Stomach (tissue), 9 donors: ENCODE measurements around the gene COL8A2. TPM values are rescaled to one million over a fixed set of nuclear protein-coding genes. Genes with fewer than 3 reads are reported as not detected.
A peak's percentile ranks its signal among the peaks of the same experiment; 100 is the strongest.

ENCODE experiments used
- DNase-seq, 2 donors: peaks; one replicate each; pipeline versions ENCODE4 v3.0.0 to v3.0.0-alpha.2; 2013 to 2019
- H3K27ac ChIP-seq, 5 donors: fragments of 200-600 bp in 4 of 5; sonication (generic) in 4 of 5; one replicate each; pipeline ENCODE4 v1.5.1; 2013 to 2019; ENCODE audit warnings: mild to moderate bottlenecking in 1 of 5, moderate library complexity in 1 of 5
- H3K27me3 ChIP-seq, 3 donors: fragments of 200-600 bp; sonication (generic); one replicate each; pipeline ENCODE4 v1.5.1; 2017 to 2019; ENCODE audit warnings: mixed run types in 1 of 3
- H3K36me3 ChIP-seq, 4 donors: fragments of 200-600 bp; sonication (generic); 1 replicate in 3 of 4; 2 replicates in 1 of 4; pipeline ENCODE4 v1.5.1; 2016 to 2019
- H3K4me1 ChIP-seq, 4 donors: fragments of 200-600 bp; sonication (generic); one replicate each; pipeline ENCODE4 v1.5.1; 2016 to 2019
- H3K4me3 ChIP-seq, 4 donors: fragments of 200-600 bp; sonication (generic) in 3 of 4; one replicate each; pipeline ENCODE4 v1.5.1; 2016 to 2019; ENCODE audit warnings: mild to moderate bottlenecking in 1 of 4
- H3K9me3 ChIP-seq, 4 donors: fragments of 200-600 bp; sonication (generic); one replicate each; pipeline ENCODE4 v1.5.1; 2016 to 2019
- EP300 ChIP-seq: sonication (generic); formaldehyde crosslinking; IDR thresholded peaks from one replicate; pipeline ENCODE4 v1.6.1; 2017; ENCODE audit warnings: antibody characterized with exemption
- POLR2A ChIP-seq, 4 donors: fragments of 450-650 bp; IDR thresholded peaks; one replicate each; pipeline ENCODE4 v1.6.1; 2016; ENCODE audit warnings: antibody characterized with exemption in 4 of 4, control low read depth in 2 of 4, mild to moderate bottlenecking in 1 of 4, moderate library complexity in 1 of 4
- POLR2AphosphoS5 ChIP-seq, 3 donors: sonication (generic); formaldehyde crosslinking; IDR thresholded peaks; one replicate each; pipeline ENCODE4 v1.6.1; 2016; ENCODE audit warnings: antibody characterized with exemption in 3 of 3
- WGBS, 5 donors: extraction: QIAGEN DNeasy Blood & Tissue Kit in 3 of 5; methylation state at CpG; one replicate each; pipeline versions ENCODE4 v1.1.5 to v1.1.7; 2013 to 2018; 5-methylcytosine and 5-hydroxymethylcytosine counted together
- intact Hi-C: fragments of 100-400 bp; cut with DNase I; formaldehyde crosslinking; loops from one replicate; pipeline ENCODE4 v1.15.1; 2023; ENCODE audit warnings: low total_unique reads
- polyA plus RNA-seq, 3 donors: library from polyadenylated mRNA; stranded (reverse); fragments of 200-250 nt; gene quantifications; one replicate each; pipeline ENCODE4 v1.2.3, GENCODE V29; 2013
- total RNA-seq, 5 donors: library from RNA; depleted of rRNA; stranded (reverse); fragments of >200 nt; gene quantifications; one replicate each; pipeline versions ENCODE4 v1.1.0 to v1.2.3, GENCODE V29; 2014 to 2016
- TF ChIP-seq, protein P1 (sequence below), 7 experiments: fragments of 450-650 bp in 4 of 7; fragments of 200-600 bp in 3 of 7; sonication (generic) in 3 of 7; IDR thresholded peaks; one replicate each; pipeline ENCODE4 v1.5.1; 2016 to 2019; ENCODE audit warnings: antibody characterized with exemption in 7 of 7, control low read depth in 2 of 7, mild to moderate bottlenecking in 1 of 7
- donor health status: healthy with polysubstance abuse.
- donor health status: Bipolar disorder and iron deficiency.
- donor health status: healthy.

The COL8A2 gene
- total and polyA plus RNA-seq, 8 donors = 0.92 to 19.2 (median 4.3) TPM

DNA sequence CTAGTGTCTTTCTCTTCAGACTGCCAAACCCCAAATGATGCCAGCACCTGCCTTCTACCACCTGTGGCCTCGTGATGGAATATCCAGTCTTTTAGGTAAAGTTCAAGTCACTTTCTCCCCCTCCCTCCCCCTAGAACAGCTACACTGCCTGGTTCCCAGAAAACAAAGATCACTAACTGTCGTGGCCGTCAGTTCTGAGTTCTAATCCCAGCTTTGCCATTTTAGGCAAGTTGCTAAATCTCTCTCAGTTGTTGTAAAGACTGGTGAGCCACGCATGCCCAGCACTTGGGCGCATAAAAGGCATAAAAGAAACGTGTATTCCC is 24.9 kb upstream of the COL8A2 start:
- peak overlapping the region; percentile 90 to 98 (median 97) for H3K27ac ChIP-seq
- H3K27me3 ChIP-seq = no peaks in the 10 kb centered on the region
- no peaks in the 10 kb centered on the region for H3K9me3 ChIP-seq
- H3K36me3 ChIP-seq = peaks cover 0 to 8% (median 2%) of the 10 kb centered on the region in 4 donors
- H3K4me3 ChIP-seq = peak overlapping the region; percentile 2 to 65 (median 6)
- intact Hi-C loops = loop anchor here (5.0 kb wide), 1 partner anchor 37 kb away; no protein-coding TSS in a partner anchor
- 23 to 41% (median 34%) methylated on average over 6 of the region's 6 CpGs for WGBS, 5 donors
- no peak for TF ChIP-seq POLR2A (IDR thresholded peaks at IDR 0.05)
- TF ChIP-seq EP300 = no peak
- TF ChIP-seq, protein P1, sequence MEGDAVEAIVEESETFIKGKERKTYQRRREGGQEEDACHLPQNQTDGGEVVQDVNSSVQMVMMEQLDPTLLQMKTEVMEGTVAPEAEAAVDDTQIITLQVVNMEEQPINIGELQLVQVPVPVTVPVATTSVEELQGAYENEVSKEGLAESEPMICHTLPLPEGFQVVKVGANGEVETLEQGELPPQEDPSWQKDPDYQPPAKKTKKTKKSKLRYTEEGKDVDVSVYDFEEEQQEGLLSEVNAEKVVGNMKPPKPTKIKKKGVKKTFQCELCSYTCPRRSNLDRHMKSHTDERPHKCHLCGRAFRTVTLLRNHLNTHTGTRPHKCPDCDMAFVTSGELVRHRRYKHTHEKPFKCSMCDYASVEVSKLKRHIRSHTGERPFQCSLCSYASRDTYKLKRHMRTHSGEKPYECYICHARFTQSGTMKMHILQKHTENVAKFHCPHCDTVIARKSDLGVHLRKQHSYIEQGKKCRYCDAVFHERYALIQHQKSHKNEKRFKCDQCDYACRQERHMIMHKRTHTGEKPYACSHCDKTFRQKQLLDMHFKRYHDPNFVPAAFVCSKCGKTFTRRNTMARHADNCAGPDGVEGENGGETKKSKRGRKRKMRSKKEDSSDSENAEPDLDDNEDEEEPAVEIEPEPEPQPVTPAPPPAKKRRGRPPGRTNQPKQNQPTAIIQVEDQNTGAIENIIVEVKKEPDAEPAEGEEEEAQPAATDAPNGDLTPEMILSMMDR (IDR thresholded peaks at IDR 0.05) = no peak
- peaks cover 36 to 63% (median 47%) of the 10 kb centered on the region in 4 donors for H3K4me1 ChIP-seq
- DNase-seq = no peak

DNA sequence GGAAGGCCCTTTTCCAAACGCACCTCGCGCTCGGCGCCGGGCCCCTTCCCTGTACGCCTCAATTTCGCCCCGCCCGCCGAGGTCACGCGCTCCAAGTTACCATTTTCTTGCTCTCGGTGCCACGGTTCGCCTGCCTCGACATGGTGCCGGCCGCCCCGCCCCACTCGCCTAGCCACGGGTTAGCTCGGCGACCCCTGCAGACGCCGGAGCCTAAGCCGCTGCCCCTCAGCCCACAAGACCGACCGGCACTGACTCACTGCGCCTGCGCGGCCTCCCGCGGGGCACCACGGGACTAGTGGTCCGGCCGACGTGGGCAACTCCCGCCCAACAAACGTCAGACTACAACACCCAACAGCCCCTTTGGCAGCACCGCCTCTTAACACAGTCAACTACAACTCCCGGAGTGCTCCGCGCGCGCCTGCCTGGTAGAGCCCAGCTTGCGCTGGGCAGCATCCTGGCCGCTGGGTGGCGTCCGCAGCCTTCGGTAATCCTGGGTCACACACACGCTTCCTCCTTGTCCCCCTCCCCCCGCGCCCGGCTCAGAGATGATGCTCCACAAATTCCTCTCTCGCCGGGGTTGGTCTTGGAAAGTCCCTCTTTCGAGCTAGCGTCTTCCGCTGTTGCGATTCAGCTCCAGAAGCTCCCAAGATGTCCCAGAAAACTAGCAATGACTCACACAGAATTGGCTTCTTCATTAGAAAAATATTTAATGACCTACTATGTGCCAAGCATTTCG is 24.4 kb upstream of the COL8A2 start, which contains the start of gene TRAPPC3:
Gene TRAPPC3 (minus strand): TSS at position 250 of the 736 bp plus-strand sequence. CDS start 108 bp downstream, at position 142.
- intact Hi-C loops = no loop called here
- Histone ChIP-seq H3K4me1 (peaks cover 33 to 57% (median 44%) of the 10 kb centered on the region in 4 donors), H3K27me3 (no peaks in the 10 kb centered on the region), H3K27ac (peak within 1 kb of the TSS; percentile 90 to 98 (median 97)), H3K9me3 (no peaks in the 10 kb centered on the region), H3K4me3 (peak within 1 kb of the TSS; percentile 65 to 89 (median 78)), H3K36me3 (peaks cover 0 to 8% (median 2%) of the 10 kb centered on the region in 4 donors)
- peak; percentile 100 for DNase-seq
- 0 to 1% (median 1%) methylated on average over 17 to 62 of the region's 62 CpGs for WGBS, 5 donors
- TF ChIP-seq, protein P1 (IDR thresholded peaks at IDR 0.05) = peak in 6 of 7 experiments; percentile 35 to 99 (median 94)
- peak in 1 of 4 donors; percentile 61 for TF ChIP-seq POLR2A (IDR thresholded peaks at IDR 0.05)
- TF ChIP-seq EP300 = no peak
- peak; percentile 81 to 94 (median 90) for TF ChIP-seq POLR2AphosphoS5 (IDR thresholded peaks at IDR 0.05)

DNA sequence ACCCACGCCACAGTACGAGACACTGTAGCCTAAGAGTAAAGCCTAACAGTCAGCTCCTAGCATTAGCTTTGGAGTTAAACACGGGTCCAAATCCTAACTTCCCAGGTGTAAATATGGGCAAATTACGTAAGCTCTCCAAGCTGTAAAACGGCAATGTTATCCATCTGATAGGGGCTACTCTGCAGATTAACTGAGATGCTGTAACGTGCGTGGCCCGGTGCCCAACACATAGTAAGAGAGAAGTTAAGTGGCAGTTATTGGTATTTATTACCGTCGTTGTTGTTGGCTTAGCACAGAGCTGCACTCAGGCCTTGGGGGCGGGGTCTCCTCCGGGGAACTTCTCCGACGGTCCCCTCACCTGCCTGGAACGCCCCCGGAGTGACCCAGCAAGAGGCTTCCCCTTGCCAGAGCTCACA is 23.8 kb upstream of the COL8A2 start:
- intact Hi-C loops = no loop called here
- H3K4me3 ChIP-seq = peak overlapping the region; percentile 65 to 89 (median 78)
- peaks cover 33 to 56% (median 45%) of the 10 kb centered on the region in 4 donors for H3K4me1 ChIP-seq
- no peaks in the 10 kb centered on the region for H3K27me3 ChIP-seq
- peaks cover 0 to 8% (median 2%) of the 10 kb centered on the region in 4 donors for H3K36me3 ChIP-seq
- no peak for TF ChIP-seq EP300
- peak overlapping the region; percentile 84 to 98 (median 97) for H3K27ac ChIP-seq
- WGBS, 5 donors = 1 to 2% (median 2%) methylated on average over 10 to 16 of the region's 16 CpGs
- no peaks in the 10 kb centered on the region for H3K9me3 ChIP-seq
- DNase-seq = no peak

DNA sequence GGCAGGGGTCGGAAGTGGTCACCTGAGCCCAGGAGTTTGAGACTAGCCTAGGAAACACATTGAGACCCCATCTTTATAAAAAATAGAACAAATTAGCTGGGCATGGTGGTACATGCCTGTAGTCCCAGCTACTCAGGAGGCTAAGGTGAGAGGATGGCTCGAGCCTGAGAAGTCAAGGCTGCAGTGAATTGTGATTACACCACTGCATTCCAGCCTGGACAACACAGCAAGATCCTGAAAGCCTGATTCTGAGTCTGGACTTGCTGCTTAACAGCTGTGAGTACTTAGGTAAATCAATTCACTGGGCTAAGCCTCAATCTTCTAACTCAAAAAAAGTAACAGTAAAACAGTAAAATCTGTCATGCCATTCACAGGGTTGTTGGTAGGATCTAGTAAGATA is 19.4 kb upstream of the COL8A2 start:
- intact Hi-C loops = no loop called here
- no peak for DNase-seq
- Histone ChIP-seq H3K27me3 (no peaks in the 10 kb centered on the region), H3K4me3 (no peak overlapping the region), H3K27ac (no peak overlapping the region), H3K36me3 (peaks cover 2 to 19% (median 10%) of the 10 kb centered on the region in 4 donors), H3K9me3 (no peaks in the 10 kb centered on the region), H3K4me1 (peaks cover 13 to 48% (median 32%) of the 10 kb centered on the region in 4 donors)
- no peak for TF ChIP-seq EP300
- no peak for TF ChIP-seq POLR2AphosphoS5 (IDR thresholded peaks at IDR 0.05)
- TF ChIP-seq POLR2A (IDR thresholded peaks at IDR 0.05) = no peak
- TF ChIP-seq, protein P1 (IDR thresholded peaks at IDR 0.05) = no peak
- 91 to 99% (median 94%) methylated on average over 2 of the region's 2 CpGs for WGBS, 5 donors
